SU-DHL-6 (cell line): ENCODE data around the gene PRKACA.

Experiments
- CTCF ChIP-seq: fragments of 200-600 bp; sonication (generic); IDR thresholded peaks from one replicate; pipeline ENCODE4 v1.5.1; 2017; ENCODE audit warnings: antibody characterized with exemption, mild to moderate bottlenecking, low read length, moderate library complexity; ENCODE audit not compliant: insufficient read depth, poor library complexity, severe bottlenecking
- EZH2phosphoT487 ChIP-seq: fragments of 200-600 bp; sonication (generic), shearing (Covaris generic); conservative IDR thresholded peaks from 2 replicates; pipeline ENCODE4 v1.6.1; 2018; ENCODE audit warnings: mild to moderate bottlenecking, antibody characterized with exemption, low read length, moderate library complexity, mixed read lengths

GRCh38 chr19:14107581-14108461 lies 9.7 kb downstream of the PRKACA start:
- TF ChIP-seq CTCF (no peak), EZH2phosphoT487 (no peak)
